ENCODE results near the gene NOC2L.
A peak's percentile ranks its signal among the peaks of the same experiment; 100 is the strongest.

Gene NOC2L

DNA sequence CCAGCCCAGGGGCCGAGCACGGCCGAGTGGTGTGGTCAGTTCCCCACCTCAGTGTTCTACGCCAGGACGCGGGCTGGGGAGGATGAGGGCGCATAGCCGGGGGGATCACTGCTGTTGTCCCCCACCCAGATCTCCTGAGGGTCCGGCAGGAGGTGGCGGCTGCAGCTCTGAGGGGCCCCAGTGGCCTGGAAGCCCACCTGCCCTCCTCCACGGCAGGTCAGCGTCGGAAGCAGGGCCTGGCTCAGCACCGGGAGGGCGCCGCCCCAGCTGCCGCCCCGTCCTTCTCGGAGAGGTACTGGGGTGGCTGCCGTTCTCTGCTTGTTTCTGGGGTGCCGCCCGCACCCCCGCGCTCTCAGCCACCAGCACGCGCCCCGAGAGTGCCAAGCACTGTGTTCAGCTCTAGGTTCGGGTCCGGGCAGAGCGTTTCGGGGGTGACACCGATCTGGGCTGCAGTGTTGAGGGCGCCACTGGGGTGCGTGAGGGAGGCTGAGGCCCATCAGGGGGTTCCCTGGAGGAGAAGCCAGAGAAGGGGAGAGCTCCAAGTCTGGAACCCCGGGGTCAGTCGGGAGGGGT, 18.0 kb downstream of the NOC2L start:
- FAIRE-seq = no peak

DNA sequence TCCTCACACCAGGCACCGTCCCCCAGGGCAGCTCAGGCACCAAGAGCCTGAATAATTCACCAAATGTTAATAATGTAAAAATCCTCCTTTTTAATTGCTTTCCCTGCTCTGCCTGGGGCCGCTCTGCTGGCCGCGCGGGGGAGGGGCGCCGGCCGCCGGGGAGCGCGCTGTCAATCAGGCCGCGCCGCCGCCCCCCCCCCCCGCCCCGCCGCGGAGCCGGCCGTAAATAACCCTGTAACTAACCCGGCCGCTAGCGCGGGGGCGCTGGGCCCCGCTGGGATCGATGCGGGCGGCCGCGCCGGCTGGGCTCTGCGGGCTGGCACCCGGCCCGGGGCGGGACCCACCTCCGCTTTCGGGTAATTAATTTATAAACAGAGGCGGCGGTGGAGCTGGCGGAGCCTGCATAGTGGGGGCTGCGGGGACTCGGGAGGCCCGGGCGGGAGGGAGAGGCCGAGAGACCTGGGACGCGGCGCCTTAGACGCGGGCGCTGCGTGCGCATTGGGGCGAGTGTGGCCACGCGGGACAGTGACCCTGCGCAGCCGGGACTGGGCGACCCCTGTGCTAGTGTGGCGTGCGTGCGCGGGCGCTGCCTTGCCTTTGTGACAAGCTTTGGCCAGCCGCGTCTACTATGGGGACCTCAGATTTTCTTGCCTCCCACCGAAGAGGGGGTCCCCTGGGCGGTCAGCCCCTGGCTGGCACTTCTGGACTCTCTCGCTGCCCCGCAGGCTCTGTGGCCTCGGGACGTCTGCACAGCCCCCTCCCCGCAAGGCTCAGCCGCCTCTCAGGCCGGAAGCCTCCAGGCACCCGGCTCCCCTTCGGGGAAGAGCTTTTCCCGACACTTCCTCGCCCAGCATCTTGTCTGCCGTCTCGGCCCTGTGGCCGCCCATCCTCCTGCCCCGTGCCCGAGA, 18.7 kb downstream of the NOC2L start:
- FAIRE-seq = no peak

DNA sequence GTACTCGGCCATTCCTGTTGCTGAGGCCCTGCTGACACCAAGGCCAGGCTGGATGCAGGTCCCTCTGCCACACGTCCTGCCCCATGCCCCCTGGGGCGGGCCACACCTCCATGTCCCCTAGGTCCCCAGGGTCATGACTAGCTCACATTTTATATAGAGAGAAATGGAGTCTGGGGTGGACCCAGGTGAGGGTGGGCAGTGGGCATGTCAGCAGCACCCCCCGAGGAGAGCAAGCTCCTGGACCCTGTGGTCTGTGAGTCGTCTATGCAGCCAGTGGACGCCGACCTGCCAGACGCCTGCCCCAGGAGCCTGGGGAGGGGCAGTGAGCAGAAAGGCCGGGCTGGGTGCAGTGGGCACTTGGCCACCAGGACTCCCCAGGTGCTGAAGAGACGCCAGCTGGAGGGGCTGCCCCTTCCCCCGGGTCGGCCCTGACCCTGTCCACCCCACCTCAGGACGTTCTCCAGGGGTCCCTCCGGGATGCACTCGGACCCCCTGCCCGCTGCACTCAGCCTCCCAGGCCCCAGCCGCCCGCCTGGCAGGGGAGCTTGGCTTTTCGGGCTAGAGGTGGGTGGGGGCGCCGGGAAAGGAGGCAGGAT, 19.4 kb downstream of the NOC2L start:
- no peak for FAIRE-seq

DNA sequence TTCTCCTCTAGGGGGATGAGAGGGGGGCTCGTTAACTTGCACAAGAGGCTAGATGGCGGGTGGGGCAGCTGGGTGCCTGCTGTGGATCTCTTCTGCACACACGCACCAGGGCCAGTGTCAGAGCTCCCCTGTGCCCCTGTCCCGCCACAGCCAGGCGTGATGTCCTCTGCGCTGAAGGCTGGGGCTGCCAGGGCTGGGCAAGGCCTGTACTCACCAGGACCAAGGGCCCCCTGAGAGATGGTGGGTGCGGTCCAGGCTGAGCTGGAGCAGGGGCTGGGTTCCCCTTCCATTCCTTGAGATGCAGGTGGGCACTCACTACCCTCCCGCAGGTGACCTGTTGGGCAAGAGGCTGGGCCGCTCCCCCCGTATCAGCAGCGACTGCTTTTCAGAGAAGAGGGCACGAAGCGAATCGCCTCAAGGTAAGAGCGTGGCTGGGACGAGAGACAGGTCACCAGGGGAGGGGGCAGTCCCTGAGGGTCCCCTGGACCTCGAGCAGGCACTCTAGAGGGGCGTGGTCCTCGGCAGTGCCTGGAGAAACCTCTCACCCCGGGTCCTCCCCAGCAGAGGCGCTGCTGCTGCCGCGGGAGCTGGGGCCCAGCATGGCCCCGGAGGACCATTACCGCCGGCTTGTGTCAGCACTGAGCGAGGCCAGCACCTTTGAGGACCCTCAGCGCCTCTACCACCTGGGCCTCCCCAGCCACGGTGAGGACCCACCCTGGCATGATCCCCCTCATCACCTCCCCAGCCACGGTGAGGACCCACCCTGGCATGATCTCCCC, 20.2 kb downstream of the NOC2L start:
- FAIRE-seq = no peak

DNA sequence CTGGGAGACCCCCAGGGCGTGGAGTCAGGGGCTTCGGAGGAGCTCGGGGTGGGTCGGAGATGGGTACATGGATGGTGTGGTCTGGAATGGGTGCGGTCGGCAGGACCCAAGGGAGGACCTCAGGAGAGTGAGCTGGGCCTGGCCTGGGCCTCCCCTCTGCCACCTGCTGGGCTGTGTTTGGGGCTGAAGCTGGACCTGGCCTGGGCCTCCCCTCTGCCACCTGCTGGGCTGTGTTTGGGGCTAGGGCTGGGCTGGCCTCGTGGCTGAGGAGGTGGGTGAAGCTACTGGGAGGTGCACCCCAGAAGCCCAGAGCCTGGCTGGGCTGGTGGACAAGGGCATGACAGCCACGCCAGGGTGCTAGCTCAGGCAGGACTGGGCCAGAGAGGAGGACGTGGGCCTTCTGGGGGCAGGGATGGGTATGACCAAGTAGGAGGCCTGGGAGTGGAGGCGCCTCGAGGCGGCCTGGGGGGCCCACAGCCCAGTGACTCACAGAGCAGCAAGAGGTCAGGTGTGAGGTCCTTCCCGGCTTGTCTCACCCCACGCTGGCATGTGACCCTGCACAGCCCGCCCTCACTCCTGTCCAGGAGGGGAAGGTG, 20.9 kb downstream of the NOC2L start:
- FAIRE-seq = no peak

DNA sequence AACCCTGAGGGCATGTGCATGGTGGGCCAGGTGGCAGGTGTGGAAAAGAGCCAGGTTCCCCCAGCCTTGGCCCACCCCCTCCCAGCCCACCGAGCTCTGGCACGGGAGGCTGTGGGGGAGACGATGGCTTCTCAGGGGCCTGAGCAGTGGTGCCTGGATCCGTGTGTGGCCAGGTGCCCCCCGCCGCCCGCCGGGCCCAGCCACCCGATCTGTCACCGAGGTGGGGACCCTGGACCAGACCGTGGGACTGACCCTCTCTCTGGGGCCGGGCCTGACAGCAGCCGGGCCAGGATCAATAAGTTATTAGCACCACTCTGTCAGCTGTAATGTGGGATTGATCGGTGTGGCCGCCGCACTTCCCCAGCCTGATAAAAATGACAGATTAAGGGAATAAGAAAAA, 21.5 kb downstream of the NOC2L start:
- no peak for FAIRE-seq

DNA sequence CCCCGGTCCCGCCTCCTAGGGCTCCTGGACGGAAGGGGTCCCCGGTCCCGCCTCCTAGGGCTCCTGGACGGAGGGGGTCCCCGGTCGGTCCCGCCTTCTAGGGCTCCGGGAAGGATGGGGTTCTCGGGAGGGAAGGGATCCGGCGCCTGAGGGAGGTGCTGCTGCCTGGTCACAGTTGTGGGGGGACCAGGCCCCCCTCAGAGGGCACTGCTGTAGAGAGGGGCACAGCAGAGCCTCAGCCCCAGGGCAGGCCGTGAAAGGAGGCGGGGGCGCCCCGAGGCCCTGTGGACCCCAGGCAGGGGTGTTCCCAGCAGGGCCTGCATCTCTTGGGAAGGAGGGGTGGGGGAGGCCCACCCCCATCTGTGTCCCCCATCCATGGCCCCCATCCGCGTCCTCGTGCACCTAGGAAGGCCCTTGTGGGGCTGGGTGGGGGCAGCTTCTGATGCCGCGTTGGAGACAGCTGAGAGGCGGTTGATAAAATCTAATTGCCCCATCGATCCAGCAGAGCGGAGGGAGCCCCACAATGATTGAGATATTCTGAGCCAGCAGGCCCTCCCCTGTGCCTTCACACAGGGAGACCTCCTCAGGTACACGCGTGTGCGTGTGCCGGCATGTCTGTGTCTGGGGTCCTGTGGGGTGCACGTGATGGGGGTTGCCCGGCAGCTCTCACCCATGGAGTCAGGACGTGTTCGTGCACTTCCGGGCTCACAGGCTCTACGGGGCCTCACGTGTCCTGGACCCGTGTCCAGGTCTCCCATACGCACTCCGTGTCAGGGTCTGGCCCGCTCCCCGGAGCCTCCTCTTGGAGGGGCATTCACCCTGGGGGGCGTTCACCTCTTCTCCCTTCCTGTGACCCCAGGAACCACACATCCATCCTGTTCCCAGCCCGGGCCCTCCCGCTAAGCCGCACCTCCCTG, 22.4 kb downstream of the NOC2L start:
- no peak for FAIRE-seq

DNA sequence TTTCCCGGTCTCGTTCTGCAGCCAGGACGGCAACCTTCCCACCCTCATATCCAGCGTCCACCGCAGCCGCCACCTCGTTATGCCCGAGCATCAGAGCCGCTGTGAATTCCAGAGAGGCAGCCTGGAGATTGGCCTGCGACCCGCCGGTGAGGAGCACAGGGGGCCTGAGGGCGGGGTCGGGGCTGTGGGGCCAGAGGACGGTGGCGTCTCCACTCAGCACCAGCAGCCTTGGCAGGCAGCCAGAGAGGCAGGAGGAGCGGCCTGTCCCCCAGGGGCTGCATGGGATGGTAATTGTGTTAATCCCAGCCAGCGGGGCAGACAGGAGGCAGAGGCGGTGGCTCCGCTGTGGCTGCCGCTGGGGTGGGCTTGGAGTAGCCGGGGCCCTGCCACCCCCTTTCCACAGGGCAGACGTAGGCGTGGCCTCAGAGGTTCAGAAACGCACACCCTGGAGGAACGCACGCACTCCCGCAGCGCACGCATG, 23.3 kb downstream of the NOC2L start:
- FAIRE-seq = no peak

DNA sequence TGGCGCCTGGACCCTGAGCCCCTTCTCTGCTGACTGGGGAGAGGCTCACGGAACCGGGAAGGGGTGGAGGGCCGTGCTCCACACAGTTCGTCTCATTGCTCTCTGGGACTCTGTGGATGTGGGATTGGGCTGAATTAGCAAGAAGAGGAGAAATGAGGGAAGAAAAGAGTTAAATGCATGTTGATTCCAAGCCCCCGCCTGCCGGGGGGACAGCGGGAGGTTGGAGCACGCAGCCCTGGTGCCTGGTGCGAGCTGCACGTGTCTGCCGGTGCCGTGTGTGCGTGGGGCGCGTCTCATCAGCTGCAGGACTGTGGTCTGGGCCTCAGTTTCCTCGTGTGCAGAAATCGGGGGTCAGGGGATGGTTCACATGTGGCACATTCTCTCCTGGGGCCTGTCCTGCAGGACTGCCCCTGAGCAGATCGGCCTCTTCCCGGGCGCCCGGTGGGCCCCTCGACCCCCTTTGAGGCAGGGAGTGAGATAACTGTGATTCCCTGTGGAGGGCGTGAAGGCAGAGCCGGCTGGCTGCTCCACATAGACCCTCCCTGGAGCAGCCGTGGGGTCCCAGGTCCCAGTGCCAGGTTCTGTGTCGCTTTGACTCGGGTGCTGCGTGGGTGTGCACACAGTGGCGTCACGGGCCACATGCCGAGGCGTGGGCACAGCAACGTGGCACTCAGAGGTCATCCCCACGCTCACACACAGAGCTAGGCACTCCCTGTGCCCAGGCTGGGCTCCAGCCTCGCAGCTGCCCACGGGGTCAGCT, 23.9 kb downstream of the NOC2L start:
- no peak for FAIRE-seq

DNA sequence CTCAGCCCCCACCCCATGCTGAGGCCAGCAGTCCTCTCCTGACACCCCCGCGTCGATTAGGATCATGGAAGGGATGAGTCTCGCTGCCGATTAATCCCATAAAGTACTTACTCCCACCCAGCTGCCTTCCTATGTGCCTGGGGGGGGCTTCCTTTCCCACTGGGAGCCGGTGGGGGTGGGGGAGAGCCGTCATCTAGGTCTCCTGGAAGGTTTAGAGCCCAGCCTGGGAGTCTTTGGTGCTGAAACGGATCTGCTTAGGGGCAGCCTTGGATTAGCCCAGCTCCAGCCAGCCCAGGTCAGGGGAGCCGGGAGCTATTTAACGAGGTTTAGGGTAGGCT, 25.5 kb downstream of the NOC2L start:
- FAIRE-seq = no peak

DNA sequence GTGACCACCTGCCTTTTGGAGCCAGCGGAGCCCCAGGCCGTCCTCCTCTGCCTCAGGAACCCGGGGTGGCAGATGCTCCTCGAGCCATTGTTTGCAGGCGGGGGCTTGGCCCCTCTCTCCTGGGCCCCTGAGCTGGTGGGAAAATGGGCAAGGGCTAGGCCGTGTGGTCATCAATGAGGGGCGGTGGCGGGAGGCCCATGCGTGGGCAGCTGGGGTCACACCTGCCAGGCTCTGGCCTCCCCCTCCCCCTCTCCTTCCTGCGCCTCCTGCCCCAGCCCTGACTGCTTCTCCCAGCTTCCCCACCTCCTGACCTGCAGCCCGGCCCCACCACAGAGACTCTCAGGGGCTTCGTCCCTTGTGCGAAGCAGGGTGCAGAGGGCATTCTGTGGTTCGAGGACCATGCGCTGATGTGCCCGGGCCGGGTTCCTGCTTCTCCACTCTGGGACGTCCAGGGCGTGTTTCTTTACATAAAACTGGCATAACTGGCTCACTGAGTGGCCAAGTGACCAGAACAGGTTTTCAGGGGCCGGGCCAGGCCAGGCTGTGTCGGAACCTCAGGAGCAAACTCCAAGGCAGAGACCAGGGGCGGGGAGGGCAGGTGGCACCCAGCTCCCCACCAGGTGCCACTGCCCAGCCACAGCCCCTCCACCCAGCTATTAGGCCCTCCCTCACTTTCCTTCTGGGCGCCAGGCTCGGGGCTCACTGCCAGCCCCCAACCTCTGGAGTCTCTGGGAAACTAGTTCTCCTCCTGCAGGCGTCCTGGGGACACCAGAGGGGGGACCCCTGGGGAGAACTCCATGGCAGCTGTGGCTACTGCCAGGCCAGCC, 26.1 kb downstream of the NOC2L start:
- no peak for FAIRE-seq

DNA sequence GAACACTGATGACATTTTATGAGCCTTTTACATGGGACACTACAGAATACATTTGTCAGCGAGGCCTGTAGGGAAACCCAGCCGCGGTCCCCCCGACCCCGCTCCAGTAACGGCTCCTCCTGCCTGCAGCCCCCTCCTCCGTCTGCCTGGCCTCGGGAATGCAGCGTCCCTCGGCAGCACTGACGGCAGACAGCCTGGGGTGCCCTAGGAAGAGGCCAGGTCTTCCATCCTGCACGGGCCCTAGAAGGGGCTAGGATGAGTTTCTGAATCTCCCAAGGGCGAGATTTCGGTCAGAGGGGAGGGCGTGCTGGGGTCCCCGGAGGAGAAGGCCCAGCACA, 26.9 kb downstream of the NOC2L start:
- FAIRE-seq = no peak

DNA sequence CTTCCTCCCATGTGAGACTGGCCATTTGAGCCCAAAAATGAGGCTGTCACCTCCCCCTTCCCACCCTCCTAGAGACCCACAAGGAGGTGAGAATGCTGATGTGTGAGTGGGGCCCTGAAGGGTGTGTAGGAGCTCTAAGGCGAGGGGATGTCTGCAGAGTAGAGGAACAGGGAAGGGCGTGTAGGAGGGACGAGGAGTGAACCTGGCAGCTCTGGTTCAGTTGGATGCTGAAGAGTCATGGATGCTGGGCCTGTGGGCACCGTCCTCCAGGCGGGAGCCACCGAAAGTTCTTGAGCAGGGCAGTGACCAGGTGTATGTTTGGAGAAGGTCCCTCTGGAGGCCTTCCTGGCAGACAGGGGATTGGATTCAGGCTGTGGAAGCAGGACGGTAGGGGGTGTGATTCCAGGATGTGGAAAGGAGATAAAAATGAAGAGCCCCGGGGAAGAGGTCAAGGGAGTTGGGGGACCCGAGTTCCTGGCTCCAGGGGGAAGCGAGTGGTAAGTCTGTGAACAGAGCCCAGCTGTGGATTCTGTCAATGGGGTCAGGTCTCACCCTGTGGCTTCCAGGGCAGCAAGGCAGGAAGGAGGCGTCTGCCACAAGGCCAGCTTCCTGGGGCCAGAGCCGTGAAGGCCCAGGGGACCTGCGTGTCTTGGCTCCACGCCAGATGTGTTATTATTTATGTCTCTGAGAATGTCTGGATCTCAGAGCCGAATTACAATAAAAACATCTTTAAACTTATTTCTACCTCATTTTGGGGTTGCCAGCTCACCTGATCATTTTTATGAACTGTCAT, 27.5 kb downstream of the NOC2L start:
- FAIRE-seq = no peak

DNA sequence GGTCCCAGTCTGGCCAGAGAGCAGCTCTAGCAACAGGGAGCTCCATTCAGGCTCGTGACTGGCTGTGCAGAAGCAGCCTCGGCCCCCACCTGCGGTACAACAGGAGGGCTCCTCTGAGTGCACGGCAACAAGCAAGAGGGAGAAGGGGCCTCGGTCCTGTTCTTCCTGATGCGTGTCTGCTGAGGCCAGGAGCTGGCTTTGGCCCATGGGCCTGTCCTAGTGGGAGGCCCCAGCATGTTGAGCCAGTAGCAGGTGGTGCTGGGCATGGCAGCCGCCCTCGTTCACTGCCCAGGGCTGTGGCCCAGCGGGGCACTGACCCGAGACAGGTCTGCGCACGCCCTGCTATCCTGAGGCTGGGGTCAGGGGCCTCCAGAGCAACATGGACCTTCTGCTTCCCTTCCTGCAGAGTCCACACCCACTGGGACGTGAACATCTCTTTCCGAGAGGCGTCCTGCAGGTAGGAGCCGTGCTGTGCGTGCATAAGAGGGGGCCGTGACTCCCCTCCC, 28.4 kb downstream of the NOC2L start:
- no peak for FAIRE-seq

DNA sequence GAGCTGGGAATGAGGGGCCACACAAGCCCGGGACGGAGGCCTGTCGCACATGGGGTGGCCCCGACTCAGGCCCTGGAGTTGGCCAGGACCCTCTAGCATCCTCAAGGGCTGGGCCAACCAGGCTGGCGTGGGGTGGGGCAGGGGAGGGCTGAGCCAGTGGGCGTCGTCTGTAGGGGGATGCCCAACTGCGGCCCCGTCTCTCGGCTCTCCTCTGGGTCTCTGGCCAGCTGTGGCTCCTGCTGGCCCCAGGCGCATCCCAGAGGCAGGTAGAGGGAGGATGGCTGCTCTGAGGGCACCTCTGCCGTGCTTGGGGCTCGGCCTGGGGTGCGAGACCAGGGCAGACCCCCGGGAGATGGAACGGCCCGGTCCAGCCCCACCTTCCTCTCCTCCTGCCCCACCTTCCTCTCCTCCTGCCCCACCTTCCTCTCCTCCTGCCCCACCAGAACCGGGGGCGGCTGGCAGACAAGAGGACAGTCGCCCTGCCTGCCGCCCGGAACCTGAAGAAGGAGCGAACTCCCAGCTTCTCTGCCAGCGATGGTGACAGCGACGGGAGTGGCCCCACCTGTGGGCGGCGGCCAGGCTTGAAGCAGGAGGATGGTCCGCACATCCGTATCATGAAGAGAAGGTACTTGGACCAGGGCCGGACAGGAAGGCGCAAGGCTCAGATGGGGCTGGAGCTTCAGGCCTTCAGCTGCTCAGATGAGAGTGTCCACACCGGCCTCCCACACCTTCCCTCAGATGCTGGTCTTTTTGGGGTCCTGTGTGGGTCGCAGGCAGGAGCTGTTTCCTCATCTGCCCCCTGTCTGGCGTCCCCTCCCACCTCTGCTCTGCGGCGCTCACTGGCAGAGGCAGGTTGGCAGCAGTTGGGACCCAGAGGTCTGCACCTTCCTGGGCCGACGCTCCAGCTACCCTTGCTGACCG, 29.1 kb downstream of the NOC2L start:
- FAIRE-seq = no peak

DNA sequence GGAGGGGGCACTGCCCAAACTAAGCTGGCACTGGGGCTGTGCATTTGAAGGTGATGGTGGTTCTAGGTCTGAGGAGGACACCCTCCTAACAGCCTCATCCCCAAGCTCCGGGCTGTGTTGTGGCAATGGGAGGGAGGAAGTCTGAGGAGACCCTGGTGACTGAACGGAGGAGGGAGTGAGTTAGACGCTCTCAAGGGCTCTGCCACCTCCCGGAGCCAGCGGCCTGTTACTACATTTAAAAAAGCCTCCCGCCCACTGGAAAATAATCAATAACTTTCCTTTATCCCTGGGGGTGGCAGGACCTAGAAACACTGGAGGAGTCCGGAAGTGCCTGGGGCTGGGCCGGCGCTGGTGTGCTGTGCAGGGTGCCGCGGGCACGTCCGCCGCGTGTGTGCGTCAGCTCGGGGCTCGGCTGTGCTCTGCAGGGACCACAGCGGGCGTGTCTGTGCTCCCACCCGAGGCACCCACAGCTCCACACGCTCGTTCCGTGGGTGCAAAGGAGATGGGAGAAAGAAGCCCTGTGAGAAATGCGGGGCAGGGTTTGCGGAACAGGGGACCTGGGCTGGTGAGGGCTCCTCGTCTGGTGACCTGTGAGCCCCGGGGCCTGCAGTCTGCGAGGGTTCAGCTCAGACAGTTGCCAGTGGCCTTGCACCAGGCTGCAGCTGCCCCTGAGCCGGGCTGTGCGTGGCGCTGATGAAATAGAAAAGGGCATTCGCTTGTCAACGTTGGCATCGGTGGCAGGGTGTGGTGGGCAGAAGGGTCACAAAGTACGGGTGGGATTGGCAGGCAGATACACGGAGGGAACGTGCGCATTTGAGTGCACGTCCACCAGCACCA, 30.0 kb downstream of the NOC2L start:
- peak; percentile 3 for FAIRE-seq

DNA sequence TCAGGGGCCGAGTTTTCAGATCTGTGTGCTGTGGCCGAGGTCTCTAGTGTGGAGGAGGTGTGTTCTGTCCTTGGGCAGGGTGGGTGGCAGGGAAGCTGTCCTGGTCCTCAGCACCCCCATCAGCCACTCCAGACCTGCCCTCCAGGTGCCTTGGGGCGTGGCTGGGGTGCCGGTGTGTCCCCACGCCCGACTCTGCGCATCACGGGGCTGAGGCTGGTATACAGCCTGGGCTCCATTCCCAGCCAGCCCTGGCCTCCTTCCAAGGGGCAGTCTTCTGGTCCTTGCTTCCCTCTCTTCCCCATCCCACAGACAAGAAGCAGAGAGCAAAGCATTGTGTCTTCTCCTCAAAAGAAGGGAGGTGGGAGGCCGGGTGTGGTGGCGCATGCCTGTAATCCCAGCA, 31.3 kb downstream of the NOC2L start:
- FAIRE-seq = no peak
